Measurements from ENCODE around the gene OTOF. TPM values are rescaled to one million over a fixed set of nuclear protein-coding genes. Genes with fewer than 3 reads are reported as not detected.

The OTOF gene
- 5.2 TPM for total RNA-seq

DNA sequence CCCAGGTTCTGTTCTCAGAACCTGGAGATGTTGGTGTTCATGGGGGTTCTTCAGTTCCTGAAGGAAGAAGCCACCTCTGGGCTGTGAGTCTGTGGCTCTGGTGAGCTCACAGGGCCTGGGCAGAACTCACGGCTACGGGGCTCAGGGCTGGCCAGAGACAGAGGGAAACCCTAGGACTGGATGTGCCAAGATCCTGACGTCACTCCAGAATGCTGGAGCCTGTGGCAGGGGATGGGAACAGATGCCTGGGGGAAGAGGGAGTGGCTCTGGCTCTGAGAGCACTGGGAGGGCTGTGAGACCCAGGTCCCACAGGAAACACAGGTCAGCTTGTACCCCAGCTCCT lies at the start of gene OTOF:
Gene OTOF, minus strand, starts transcription at position 214 of the 343 bp plus-strand sequence.
- no peaks in the 10 kb centered on the region for H3K27me3 ChIP-seq (ENCODE audit: control insufficient read depth in 3 of 3, insufficient read depth in 3 of 3, low read length in 3 of 3)
- H3K9ac ChIP-seq (ENCODE audit: low read depth in 1 of 3, low read length in 3 of 3) = no peak within 1 kb of the TSS
- no peaks in the 10 kb centered on the region for H3K36me3 ChIP-seq (ENCODE audit: control insufficient read depth in 3 of 3, insufficient read depth in 3 of 3, low read length in 3 of 3)
- H3K4me3 ChIP-seq (ENCODE audit: low read length in 3 of 3) = no peak within 1 kb of the TSS
- H3K9me3 ChIP-seq (ENCODE audit: control insufficient read depth in 3 of 3, low read length in 3 of 3) = no peaks in the 10 kb centered on the region
- peaks cover 8 to 27% (median 16%) of the 10 kb centered on the region in 3 donors for H3K4me1 ChIP-seq (ENCODE audit: control insufficient read depth in 3 of 3, insufficient read depth in 3 of 3, low read length in 3 of 3)
- H3K27ac ChIP-seq (ENCODE audit: low read depth, low read length) = no peak within 1 kb of the TSS

GRCh38 chr2:26526589-26526988 lies 48.7 kb upstream of the OTOF start:
- Histone ChIP-seq H3K4me1 (ENCODE audit: control insufficient read depth in 3 of 3, insufficient read depth in 3 of 3, low read length in 3 of 3) (no peaks in the 10 kb centered on the region), H3K27ac (ENCODE audit: low read depth, low read length) (no peak overlapping the region), H3K27me3 (ENCODE audit: control insufficient read depth in 3 of 3, insufficient read depth in 3 of 3, low read length in 3 of 3) (peaks cover 9 to 29% (median 9%) of the 10 kb centered on the region in 3 donors), H3K9ac (ENCODE audit: low read depth in 1 of 3, low read length in 3 of 3) (no peak overlapping the region), H3K4me3 (ENCODE audit: low read length in 3 of 3) (no peak overlapping the region), H3K9me3 (ENCODE audit: control insufficient read depth in 3 of 3, low read length in 3 of 3) (no peaks in the 10 kb centered on the region), H3K36me3 (ENCODE audit: control insufficient read depth in 3 of 3, insufficient read depth in 3 of 3, low read length in 3 of 3) (no peaks in the 10 kb centered on the region)

DNA sequence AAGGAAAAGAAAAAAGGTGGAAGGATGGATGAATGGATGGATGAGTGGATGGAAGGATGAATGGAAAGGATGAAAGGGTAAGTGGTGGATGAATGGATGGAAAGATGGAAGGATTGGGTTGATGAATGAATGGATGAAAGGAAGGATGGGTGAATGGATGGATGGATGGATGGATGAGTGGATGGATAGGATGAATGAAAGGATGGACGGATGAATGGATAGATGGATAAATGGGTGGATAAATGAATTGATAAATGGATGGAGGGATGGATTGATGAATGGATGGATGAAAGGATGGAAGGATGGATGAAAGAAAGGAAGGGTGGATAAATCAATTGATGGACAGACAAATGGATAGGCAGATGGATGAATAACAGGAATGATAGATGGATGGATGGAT lies 48.2 kb upstream of the OTOF start:
- peaks cover 10 to 34% (median 10%) of the 10 kb centered on the region in 3 donors for H3K27me3 ChIP-seq (ENCODE audit: control insufficient read depth in 3 of 3, insufficient read depth in 3 of 3, low read length in 3 of 3)
- H3K4me3 ChIP-seq (ENCODE audit: low read length in 3 of 3) = no peak overlapping the region
- H3K9ac ChIP-seq (ENCODE audit: low read depth in 1 of 3, low read length in 3 of 3) = no peak overlapping the region
- no peaks in the 10 kb centered on the region for H3K4me1 ChIP-seq (ENCODE audit: control insufficient read depth in 3 of 3, insufficient read depth in 3 of 3, low read length in 3 of 3)
- no peaks in the 10 kb centered on the region for H3K9me3 ChIP-seq (ENCODE audit: control insufficient read depth in 3 of 3, low read length in 3 of 3)
- no peaks in the 10 kb centered on the region for H3K36me3 ChIP-seq (ENCODE audit: control insufficient read depth in 3 of 3, insufficient read depth in 3 of 3, low read length in 3 of 3)
- no peak overlapping the region for H3K27ac ChIP-seq (ENCODE audit: low read depth, low read length)

DNA sequence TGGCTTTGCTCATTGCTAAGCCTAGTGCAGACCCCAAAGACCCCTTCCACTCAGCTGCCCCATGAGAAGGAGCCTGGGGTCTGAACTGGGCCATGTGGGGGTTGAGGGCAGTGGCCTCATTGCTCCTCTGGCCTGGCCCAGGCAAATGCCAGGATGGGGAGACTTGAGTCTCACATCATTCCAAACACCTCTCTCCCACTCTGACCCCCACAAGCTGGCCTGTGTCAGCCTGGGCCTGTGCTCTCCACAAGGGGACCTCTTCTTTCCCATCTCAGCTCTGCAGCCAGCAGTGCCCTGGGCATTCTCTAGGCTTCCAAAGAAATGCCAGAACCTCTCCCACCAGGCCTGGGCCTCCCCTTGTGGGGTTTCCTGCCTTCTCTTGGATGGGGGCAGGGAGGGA lies 45.8 kb upstream of the OTOF start:
- no peaks in the 10 kb centered on the region for H3K36me3 ChIP-seq (ENCODE audit: control insufficient read depth in 3 of 3, insufficient read depth in 3 of 3, low read length in 3 of 3)
- H3K4me1 ChIP-seq (ENCODE audit: control insufficient read depth in 3 of 3, insufficient read depth in 3 of 3, low read length in 3 of 3) = no peaks in the 10 kb centered on the region
- H3K9me3 ChIP-seq (ENCODE audit: control insufficient read depth in 3 of 3, low read length in 3 of 3) = no peaks in the 10 kb centered on the region
- peaks cover 10 to 46% (median 18%) of the 10 kb centered on the region in 3 donors for H3K27me3 ChIP-seq (ENCODE audit: control insufficient read depth in 3 of 3, insufficient read depth in 3 of 3, low read length in 3 of 3)
- H3K4me3 ChIP-seq (ENCODE audit: low read length in 3 of 3) = no peak overlapping the region
- H3K9ac ChIP-seq (ENCODE audit: low read depth in 1 of 3, low read length in 3 of 3) = no peak overlapping the region
- no peak overlapping the region for H3K27ac ChIP-seq (ENCODE audit: low read depth, low read length)

- Histone ChIP-seq H3K27ac (ENCODE audit: low read depth, low read length) (no peak overlapping the region), H3K36me3 (ENCODE audit: control insufficient read depth in 3 of 3, insufficient read depth in 3 of 3, low read length in 3 of 3) (no peaks in the 10 kb centered on the region), H3K27me3 (ENCODE audit: control insufficient read depth in 3 of 3, insufficient read depth in 3 of 3, low read length in 3 of 3) (peaks cover 7 to 46% (median 18%) of the 10 kb centered on the region in 3 donors), H3K4me3 (ENCODE audit: low read length in 3 of 3) (no peak overlapping the region), H3K4me1 (ENCODE audit: control insufficient read depth in 3 of 3, insufficient read depth in 3 of 3, low read length in 3 of 3) (no peaks in the 10 kb centered on the region), H3K9me3 (ENCODE audit: control insufficient read depth in 3 of 3, low read length in 3 of 3) (no peaks in the 10 kb centered on the region), H3K9ac (ENCODE audit: low read depth in 1 of 3, low read length in 3 of 3) (no peak overlapping the region)
Observed at GRCh38 chr2:26522751-26523171, 44.8 kb upstream of the OTOF start.

DNA sequence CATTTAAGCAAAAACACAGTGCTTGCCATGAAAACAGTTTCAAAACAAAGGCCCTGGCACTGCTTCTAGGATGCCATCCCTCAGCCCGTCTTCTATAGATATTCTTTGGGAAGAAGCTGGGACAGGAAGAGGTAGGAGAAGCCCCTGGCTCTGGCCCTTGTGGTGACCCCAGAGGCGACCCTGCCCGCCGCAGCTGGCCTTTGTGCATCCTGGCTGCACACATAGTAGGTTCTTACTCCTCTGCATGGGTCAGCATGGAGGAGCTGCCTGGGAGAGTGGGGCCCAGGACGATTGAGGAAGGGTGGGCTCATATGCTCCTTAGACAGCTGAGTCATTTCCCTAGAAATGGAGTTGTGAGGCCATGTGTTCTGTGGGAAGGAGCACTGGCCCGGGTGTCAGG lies 44.4 kb upstream of the OTOF start:
- Histone ChIP-seq H3K27ac (ENCODE audit: low read depth, low read length) (no peak overlapping the region), H3K27me3 (ENCODE audit: control insufficient read depth in 3 of 3, insufficient read depth in 3 of 3, low read length in 3 of 3) (peaks cover 6 to 44% (median 15%) of the 10 kb centered on the region in 3 donors), H3K9me3 (ENCODE audit: control insufficient read depth in 3 of 3, low read length in 3 of 3) (no peaks in the 10 kb centered on the region), H3K4me3 (ENCODE audit: low read length in 3 of 3) (no peak overlapping the region), H3K36me3 (ENCODE audit: control insufficient read depth in 3 of 3, insufficient read depth in 3 of 3, low read length in 3 of 3) (no peaks in the 10 kb centered on the region), H3K4me1 (ENCODE audit: control insufficient read depth in 3 of 3, insufficient read depth in 3 of 3, low read length in 3 of 3) (no peaks in the 10 kb centered on the region), H3K9ac (ENCODE audit: low read depth in 1 of 3, low read length in 3 of 3) (no peak overlapping the region)

- no peak overlapping the region for H3K27ac ChIP-seq (ENCODE audit: low read depth, low read length)
- peaks cover 3 to 44% (median 14%) of the 10 kb centered on the region in 3 donors for H3K27me3 ChIP-seq (ENCODE audit: control insufficient read depth in 3 of 3, insufficient read depth in 3 of 3, low read length in 3 of 3)
- H3K4me1 ChIP-seq (ENCODE audit: control insufficient read depth in 3 of 3, insufficient read depth in 3 of 3, low read length in 3 of 3) = no peaks in the 10 kb centered on the region
- no peak overlapping the region for H3K9ac ChIP-seq (ENCODE audit: low read depth in 1 of 3, low read length in 3 of 3)
- no peaks in the 10 kb centered on the region for H3K9me3 ChIP-seq (ENCODE audit: control insufficient read depth in 3 of 3, low read length in 3 of 3)
- no peak overlapping the region for H3K4me3 ChIP-seq (ENCODE audit: low read length in 3 of 3)
- no peaks in the 10 kb centered on the region for H3K36me3 ChIP-seq (ENCODE audit: control insufficient read depth in 3 of 3, insufficient read depth in 3 of 3, low read length in 3 of 3)
Observed at GRCh38 chr2:26521913-26522180, 43.9 kb upstream of the OTOF start.

DNA sequence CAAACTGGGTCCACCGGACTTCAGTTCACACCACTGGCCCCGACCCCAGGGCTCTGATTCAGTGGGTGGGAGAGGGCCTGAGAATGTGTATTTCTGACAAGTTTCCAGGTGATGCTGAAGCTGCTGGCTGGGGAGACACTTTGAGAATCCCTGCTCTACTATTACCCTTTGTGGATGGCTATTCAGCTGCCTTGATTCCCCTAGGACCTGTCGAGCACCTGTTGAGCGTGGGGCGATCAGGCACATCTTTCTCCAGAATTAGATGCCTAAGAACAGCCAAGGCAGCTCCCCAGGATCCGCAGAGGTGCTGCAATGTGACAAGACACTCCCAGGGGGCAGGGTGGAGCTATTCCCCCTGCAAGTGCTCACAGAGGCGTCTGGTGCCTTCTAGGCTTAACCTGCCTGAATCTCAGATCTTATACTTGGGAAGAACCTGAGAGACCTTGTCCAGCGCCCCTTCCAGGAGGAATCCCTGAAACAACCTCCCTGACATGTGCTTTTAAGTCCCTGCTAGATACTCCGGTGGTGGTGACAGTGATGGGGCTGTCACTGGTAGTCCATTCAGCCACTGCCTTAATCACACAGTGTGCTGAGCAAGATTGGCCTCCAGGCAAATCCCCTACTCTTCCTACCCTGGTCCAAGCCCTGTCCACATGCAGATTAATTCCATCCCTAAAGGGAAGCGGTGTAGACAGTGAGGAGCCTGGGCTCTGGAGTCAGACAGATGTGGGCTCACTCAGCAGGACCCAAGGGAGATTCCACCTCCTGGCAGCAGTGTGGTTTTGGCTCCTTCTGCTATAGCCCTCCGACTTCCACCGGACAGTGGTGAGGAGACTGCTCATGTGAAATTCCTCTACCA lies 43.4 kb upstream of the OTOF start:
- Histone ChIP-seq H3K9ac (ENCODE audit: low read depth in 1 of 3, low read length in 3 of 3) (no peak overlapping the region), H3K4me3 (ENCODE audit: low read length in 3 of 3) (no peak overlapping the region), H3K4me1 (ENCODE audit: control insufficient read depth in 3 of 3, insufficient read depth in 3 of 3, low read length in 3 of 3) (no peaks in the 10 kb centered on the region), H3K27ac (ENCODE audit: low read depth, low read length) (no peak overlapping the region), H3K36me3 (ENCODE audit: control insufficient read depth in 3 of 3, insufficient read depth in 3 of 3, low read length in 3 of 3) (no peaks in the 10 kb centered on the region), H3K9me3 (ENCODE audit: control insufficient read depth in 3 of 3, low read length in 3 of 3) (no peaks in the 10 kb centered on the region), H3K27me3 (ENCODE audit: control insufficient read depth in 3 of 3, insufficient read depth in 3 of 3, low read length in 3 of 3) (peaks cover 3 to 44% (median 14%) of the 10 kb centered on the region in 3 donors)

- Histone ChIP-seq H3K9ac (ENCODE audit: low read depth in 1 of 3, low read length in 3 of 3) (no peak overlapping the region), H3K36me3 (ENCODE audit: control insufficient read depth in 3 of 3, insufficient read depth in 3 of 3, low read length in 3 of 3) (no peaks in the 10 kb centered on the region)
Observed at GRCh38 chr2:26520148-26520449, 42.2 kb upstream of the OTOF start.

DNA sequence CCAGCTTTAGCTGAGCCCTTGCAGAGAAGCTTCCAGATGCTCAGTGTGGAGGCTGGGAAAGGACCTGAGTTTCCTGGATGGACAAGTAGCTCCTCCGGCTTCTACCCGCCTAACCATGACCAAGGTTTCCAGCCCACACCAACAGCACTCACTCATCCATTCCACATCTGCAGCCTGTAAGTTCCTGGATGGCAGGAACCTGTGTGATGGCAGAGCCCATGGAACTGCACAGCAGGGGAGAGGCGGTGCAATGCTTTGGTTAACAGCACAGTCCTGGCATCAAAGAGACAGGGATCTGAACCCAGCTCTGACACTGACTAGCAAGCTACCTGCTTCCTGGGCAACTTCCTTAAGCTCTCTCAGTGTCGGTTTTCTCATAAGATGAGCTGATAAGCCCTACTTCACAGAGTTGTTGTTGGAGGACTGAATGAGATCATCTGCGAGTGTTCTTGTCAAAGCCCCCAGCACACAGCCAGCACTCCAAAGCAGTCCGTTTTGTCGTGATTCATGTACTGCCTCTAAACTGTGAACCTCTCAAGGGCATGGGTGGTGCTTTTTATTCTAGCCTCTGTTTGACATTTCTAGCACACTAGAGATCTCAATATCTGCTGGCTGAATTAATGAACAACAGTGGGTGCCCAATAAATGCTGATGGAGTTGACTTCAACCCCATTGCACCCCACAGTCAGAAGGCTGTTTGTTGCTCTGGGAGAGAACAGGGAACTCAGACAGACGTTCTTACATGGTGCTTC lies 41.6 kb upstream of the OTOF start:
- no peak overlapping the region for H3K27ac ChIP-seq (ENCODE audit: low read depth, low read length)
- no peak overlapping the region for H3K4me3 ChIP-seq (ENCODE audit: low read length in 3 of 3)
- H3K9me3 ChIP-seq (ENCODE audit: control insufficient read depth in 3 of 3, low read length in 3 of 3) = no peaks in the 10 kb centered on the region
- H3K4me1 ChIP-seq (ENCODE audit: control insufficient read depth in 3 of 3, insufficient read depth in 3 of 3, low read length in 3 of 3) = no peaks in the 10 kb centered on the region
- H3K36me3 ChIP-seq (ENCODE audit: control insufficient read depth in 3 of 3, insufficient read depth in 3 of 3, low read length in 3 of 3) = no peaks in the 10 kb centered on the region
- no peak overlapping the region for H3K9ac ChIP-seq (ENCODE audit: low read depth in 1 of 3, low read length in 3 of 3)
- peaks cover 3 to 40% (median 14%) of the 10 kb centered on the region in 3 donors for H3K27me3 ChIP-seq (ENCODE audit: control insufficient read depth in 3 of 3, insufficient read depth in 3 of 3, low read length in 3 of 3)

More at GRCh38 chr2:26520148-26520449, 42.2 kb upstream of the OTOF start:
- no peak overlapping the region for H3K4me3 ChIP-seq (ENCODE audit: low read length in 3 of 3)
- H3K27ac ChIP-seq (ENCODE audit: low read depth, low read length) = no peak overlapping the region
- no peaks in the 10 kb centered on the region for H3K4me1 ChIP-seq (ENCODE audit: control insufficient read depth in 3 of 3, insufficient read depth in 3 of 3, low read length in 3 of 3)
- H3K9me3 ChIP-seq (ENCODE audit: control insufficient read depth in 3 of 3, low read length in 3 of 3) = no peaks in the 10 kb centered on the region
- peaks cover 3 to 44% (median 14%) of the 10 kb centered on the region in 3 donors for H3K27me3 ChIP-seq (ENCODE audit: control insufficient read depth in 3 of 3, insufficient read depth in 3 of 3, low read length in 3 of 3)

Data from skeletal muscle tissue (tissue), 4 donors.